ENCODE data around the gene RPS6KA4.
A peak's percentile ranks its signal among the peaks of the same experiment; 100 is the strongest.

Gene RPS6KA4

DNA sequence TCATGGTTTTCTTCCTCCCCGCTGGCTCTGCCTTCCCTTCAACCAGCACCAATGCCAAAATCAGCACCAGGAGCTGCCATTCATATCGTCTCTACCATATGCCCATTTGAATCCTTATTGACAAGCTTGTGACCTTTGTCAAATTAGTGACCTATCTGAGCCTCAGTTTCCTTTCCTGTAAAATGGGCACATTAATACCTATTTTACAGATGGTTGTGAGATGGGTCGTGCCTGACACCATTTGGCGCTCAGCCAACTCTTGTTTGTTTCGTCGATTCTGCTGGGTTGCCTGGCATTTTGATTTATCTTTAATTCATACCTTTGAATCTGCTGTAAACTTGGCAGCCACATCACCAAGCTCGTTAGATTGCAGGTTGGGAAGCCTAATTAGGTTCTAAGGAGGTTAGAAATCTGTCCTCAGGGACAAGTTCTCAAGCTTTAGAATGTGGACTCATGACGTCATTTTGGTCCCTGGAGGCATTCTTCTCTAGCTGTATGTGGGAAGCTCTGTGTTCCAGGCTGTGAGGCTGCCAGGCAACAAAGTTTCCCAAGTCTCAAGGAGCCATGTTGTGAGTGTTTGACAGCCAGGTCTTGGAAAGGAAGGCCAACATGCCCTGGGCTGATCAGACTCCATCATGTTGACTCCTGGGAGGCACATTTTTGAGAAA is 61.0 kb downstream of the RPS6KA4 start:
- H3K4me3 ChIP-seq (replicated peaks; ENCODE audit: low read depth, low read length) = no peak overlapping the region
- peak; percentile 74 for DNase-seq (ENCODE audit: low read depth)
- TF ChIP-seq, protein P1, sequence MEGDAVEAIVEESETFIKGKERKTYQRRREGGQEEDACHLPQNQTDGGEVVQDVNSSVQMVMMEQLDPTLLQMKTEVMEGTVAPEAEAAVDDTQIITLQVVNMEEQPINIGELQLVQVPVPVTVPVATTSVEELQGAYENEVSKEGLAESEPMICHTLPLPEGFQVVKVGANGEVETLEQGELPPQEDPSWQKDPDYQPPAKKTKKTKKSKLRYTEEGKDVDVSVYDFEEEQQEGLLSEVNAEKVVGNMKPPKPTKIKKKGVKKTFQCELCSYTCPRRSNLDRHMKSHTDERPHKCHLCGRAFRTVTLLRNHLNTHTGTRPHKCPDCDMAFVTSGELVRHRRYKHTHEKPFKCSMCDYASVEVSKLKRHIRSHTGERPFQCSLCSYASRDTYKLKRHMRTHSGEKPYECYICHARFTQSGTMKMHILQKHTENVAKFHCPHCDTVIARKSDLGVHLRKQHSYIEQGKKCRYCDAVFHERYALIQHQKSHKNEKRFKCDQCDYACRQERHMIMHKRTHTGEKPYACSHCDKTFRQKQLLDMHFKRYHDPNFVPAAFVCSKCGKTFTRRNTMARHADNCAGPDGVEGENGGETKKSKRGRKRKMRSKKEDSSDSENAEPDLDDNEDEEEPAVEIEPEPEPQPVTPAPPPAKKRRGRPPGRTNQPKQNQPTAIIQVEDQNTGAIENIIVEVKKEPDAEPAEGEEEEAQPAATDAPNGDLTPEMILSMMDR (IDR thresholded peaks at IDR 0.05; ENCODE audit: low read length, missing control alignments) = no peak

Measured in fibroblast of pulmonary artery (primary cell).